ENCODE measurements around the gene ADRA2C.

The ADRA2C gene

GRCh38 chr4:3802571-3803474, 36.6 kb downstream of the ADRA2C start:
- no peak for DNase-seq
- Histone ChIP-seq H3K4me3 (ENCODE audit: low read depth, low read length) (no peak overlapping the region), H3K36me3 (no peaks in the 10 kb centered on the region), H3K27me3 (no peaks in the 10 kb centered on the region), H3K9me3 (no peaks in the 10 kb centered on the region), H3K4me1 (peaks cover 4% of the 10 kb centered on the region)
- no peak for TF ChIP-seq CTCF (IDR thresholded peaks at IDR 0.05; ENCODE audit: low read depth, low read length)

GRCh38 chr4:3803475-3803847, 37.3 kb downstream of the ADRA2C start:
- DNase-seq, result no peak
- no peaks in the 10 kb centered on the region for H3K27me3 ChIP-seq
- no peaks in the 10 kb centered on the region for H3K9me3 ChIP-seq
- no peaks in the 10 kb centered on the region for H3K36me3 ChIP-seq
- peaks cover 7% of the 10 kb centered on the region for H3K4me1 ChIP-seq
- no peak overlapping the region for H3K4me3 ChIP-seq (ENCODE audit: low read depth, low read length)
- no peak for TF ChIP-seq CTCF (IDR thresholded peaks at IDR 0.05; ENCODE audit: low read depth, low read length)

- Histone ChIP-seq H3K4me1 (peaks cover 7% of the 10 kb centered on the region), H3K4me3 (ENCODE audit: low read depth, low read length) (no peak overlapping the region), H3K27me3 (no peaks in the 10 kb centered on the region)
Measured at GRCh38 chr4:3803946-3804345, 37.8 kb downstream of the ADRA2C start.

GRCh38 chr4:3805026-3805425, 38.8 kb downstream of the ADRA2C start:
- Histone ChIP-seq H3K9me3 (no peaks in the 10 kb centered on the region), H3K4me1 (peaks cover 7% of the 10 kb centered on the region), H3K4me3 (ENCODE audit: low read depth, low read length) (no peak overlapping the region), H3K27me3 (no peaks in the 10 kb centered on the region), H3K36me3 (no peaks in the 10 kb centered on the region)
- DNase-seq, result no peak
- TF ChIP-seq CTCF (IDR thresholded peaks at IDR 0.05; ENCODE audit: low read depth, low read length), result no peak

More at GRCh38 chr4:3803946-3804345, 37.8 kb downstream of the ADRA2C start:
- no peak for DNase-seq
- no peak for TF ChIP-seq CTCF (IDR thresholded peaks at IDR 0.05; ENCODE audit: low read depth, low read length)
- Histone ChIP-seq H3K36me3 (no peaks in the 10 kb centered on the region), H3K9me3 (no peaks in the 10 kb centered on the region)

- Histone ChIP-seq H3K27me3 (no peaks in the 10 kb centered on the region), H3K9me3 (no peaks in the 10 kb centered on the region), H3K4me1 (peaks cover 7% of the 10 kb centered on the region), H3K36me3 (no peaks in the 10 kb centered on the region), H3K4me3 (ENCODE audit: low read depth, low read length) (no peak overlapping the region)
- DNase-seq, result no peak
- TF ChIP-seq CTCF (IDR thresholded peaks at IDR 0.05; ENCODE audit: low read depth, low read length), result no peak
Measured at GRCh38 chr4:3805731-3806130, 39.5 kb downstream of the ADRA2C start.

- no peak for TF ChIP-seq CTCF (IDR thresholded peaks at IDR 0.05; ENCODE audit: low read depth, low read length)
- no peak for DNase-seq
- Histone ChIP-seq H3K4me3 (ENCODE audit: low read depth, low read length) (no peak overlapping the region), H3K4me1 (peaks cover 7% of the 10 kb centered on the region), H3K36me3 (no peaks in the 10 kb centered on the region), H3K27me3 (no peaks in the 10 kb centered on the region), H3K9me3 (no peaks in the 10 kb centered on the region)
Measured at GRCh38 chr4:3807311-3807710, 41.1 kb downstream of the ADRA2C start.
